ENCODE results near the gene SPATA22.
"Not testable (repeated sequence)": the region's sequence is repeated elsewhere in the genome, so short reads cannot be mapped to it uniquely, and the experiment has no call there.

The SPATA22 gene

GRCh38 chr17:3474212-3474611 lies 2.6 kb upstream of the SPATA22 start:
- DNase-seq (ENCODE audit: low spot score): no peak

DNA sequence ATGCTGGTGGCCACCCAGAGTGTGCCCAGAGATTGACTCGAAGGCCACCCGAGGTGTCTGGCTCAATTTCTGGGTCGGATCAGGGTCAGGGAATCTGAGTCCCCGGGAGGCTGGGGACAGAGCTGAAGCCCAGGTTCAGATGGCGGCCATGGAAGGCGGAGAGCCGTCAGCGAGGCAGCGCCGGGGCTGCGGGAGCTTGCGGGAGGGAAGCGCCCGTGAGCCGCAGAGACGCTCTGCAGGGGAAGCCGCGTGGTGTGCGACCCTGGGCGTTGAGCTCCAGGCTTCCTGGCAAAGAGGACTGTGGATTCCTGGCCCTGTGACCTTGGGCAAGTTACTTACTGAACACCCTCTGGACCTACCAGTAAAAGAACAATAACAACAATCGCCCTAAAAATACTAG lies 518 bp upstream of the SPATA22 start:
- no peak for DNase-seq (ENCODE audit: low spot score)

DNA sequence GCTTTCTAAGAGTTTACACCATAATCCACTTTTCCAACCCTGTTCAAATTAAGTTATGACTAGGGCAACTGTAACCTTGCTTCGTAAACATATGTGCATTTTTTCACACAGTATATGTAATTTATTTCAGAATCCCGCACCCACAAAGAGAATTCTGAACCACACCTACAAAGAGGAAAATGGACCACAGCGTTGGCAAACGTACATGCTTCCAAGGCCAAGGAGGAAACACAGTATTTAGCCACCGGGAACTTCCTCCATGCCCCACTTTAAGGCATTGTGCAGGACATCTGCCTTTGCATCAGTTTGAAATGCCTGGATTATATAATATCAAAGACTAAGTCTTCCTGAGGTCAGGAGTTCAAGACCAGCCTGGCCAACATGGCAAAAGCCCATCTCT lies 2.1 kb downstream of the SPATA22 start:
- no peak for DNase-seq (ENCODE audit: low spot score)

DNA sequence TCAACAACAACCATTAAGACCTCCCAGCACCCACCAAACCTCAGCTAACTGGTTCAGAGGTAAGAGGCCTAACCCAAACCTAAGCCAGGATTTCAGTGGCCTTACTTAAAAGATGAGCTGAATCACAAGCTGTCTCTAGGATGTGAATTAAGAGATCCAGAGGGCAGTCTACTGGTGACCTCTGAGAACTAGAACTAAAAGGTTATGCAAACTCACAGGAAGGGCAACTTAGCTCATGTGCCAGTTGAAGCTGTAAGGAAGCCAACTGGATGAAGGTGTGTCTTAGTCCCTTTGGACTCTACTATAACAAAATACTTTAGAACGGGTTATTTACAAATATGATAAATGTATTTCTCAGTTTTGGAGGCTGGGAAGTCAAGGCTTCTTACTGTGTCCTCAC lies 5.3 kb downstream of the SPATA22 start:
- not testable (repeated sequence) for DNase-seq (ENCODE audit: low spot score)

DNA sequence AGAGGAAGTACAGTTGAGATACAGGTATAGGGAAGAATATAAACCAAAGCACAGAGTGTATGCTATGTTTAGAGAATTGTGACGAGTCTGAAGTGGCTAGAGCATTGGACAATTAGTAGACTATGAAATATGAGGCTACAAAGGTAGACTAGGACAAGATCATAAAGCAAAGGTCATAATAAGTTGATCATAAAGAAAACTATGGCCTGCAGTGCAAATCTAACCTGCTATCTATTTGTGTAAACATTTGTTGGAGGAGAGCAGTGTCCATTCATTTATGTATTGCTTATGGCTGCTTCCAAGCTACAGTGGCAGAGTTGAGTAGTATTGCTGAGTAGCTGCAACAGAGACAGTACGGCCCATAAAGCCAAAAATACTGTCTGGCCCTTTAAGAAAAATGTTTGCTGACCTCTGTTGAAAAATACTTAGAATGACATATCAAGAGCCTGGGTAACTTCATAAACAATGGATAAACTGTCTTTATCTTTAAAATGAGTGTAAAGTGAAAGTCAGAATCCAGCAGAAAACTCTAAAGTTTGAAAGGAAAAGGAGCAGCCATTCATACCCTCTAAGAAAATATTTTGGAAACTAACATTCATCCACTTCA lies 23.5 kb downstream of the SPATA22 start:
- DNase-seq (ENCODE audit: low spot score): no peak

- DNase-seq (ENCODE audit: low spot score): peak; percentile 50
Observed at GRCh38 chr17:3447625-3448024, 24.0 kb downstream of the SPATA22 start.

DNA sequence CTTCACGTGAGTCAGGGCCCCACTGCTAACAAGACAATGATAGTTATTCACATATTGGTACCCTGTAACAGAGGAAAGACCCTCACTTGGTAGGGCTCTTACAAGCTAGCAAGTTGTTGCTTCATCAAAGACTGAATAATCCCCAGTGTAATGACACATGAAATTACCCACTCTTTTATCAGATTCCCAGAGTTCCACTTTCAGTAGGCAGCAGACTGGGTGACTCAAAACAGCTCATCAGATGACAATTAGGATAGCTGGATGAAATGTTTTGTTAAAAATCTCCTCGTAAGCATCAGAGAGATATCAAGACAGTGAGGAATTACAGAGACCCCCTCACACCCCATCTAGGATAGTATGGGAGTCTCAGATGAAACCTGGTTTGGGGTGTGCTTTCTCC lies 31.2 kb downstream of the SPATA22 start:
- no peak for DNase-seq (ENCODE audit: low spot score)

- DNase-seq (ENCODE audit: low spot score): no peak
Observed at GRCh38 chr17:3438368-3438767, 33.3 kb downstream of the SPATA22 start.

DNA sequence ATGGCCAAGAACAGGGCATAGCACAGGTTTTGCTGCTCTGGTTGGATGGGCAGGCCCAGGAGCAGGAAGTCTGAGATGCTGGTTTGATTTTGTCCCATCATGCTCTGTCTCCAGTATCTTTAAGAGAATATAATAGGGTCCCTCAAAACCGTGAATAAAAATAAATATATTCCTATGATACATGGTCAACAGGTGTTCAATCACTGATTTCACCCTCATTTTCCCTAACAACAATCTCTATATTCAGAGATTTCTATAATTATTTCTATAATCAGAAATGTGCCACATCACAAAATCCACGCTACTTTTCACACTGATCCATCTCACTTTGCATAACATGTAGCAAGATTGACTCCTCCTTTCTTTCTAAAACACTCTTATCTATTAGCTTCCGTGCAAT lies 37.9 kb downstream of the SPATA22 start, which contains the start of gene OR1E2:
OR1E2 (minus strand) TSS at position 101 of the 400 bp plus-strand sequence; CDS start at position 101, 0 bp downstream.
- no peak for DNase-seq (ENCODE audit: low spot score)

DNA sequence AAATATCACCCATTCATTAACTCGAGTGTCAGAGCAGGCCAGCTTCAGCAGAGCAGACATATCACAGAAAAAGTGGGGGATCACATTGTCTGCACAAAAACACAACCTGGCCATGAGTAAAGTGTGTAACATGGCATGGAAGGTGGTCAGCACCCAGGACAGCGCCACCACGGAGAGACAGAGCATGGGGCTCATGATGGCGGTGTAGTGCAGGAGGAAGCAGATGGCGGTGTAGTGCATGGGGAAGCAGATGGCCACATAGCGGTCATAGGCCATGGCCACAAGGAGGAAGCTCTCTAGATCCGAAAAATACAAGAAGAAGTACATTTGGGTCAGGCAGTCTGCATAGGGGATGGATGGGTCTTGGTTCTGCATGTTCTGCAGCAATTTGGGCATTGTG lies 38.4 kb downstream of the SPATA22 start:
- peak; percentile 2 for DNase-seq (ENCODE audit: low spot score)

DNA sequence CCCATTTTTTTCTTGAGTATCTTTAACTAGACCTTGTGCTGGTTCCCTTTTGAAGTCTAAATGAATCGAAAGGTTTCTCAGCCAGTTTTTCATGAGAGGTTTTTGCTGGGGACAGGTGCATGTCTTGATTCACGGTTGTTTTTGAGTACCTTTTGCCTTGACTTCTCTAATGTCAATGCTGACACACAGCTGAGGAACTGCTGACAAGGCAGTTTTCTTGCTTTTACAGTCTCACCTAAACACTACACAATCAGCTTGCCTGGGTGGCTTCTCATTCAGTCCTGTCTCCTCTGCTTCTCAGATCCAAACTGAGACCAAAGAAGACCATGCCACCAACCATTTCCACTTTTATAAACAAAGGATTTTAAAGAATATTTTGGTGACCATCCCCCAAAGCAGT lies 53.4 kb downstream of the SPATA22 start:
- DNase-seq (ENCODE audit: low spot score): no peak

DNA sequence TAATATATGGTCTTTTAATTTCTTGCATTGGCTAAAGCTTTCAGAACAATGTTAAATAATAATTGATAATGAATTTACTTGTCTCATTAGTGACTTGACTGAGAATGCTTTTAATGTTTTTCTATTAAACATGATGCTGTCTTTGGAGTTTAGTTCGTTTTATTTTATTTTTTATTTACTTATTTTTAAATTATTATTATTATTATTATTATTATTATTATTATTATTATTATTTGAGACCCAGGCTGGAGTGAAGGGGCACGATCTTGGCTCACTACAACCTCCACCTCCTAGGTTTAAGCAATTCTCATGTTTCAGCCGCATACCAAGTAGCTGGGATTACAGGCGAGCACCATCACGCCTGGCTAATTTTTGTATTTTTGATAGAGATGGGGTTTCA lies 56.0 kb downstream of the SPATA22 start:
- no peak for DNase-seq (ENCODE audit: low spot score)

DNA sequence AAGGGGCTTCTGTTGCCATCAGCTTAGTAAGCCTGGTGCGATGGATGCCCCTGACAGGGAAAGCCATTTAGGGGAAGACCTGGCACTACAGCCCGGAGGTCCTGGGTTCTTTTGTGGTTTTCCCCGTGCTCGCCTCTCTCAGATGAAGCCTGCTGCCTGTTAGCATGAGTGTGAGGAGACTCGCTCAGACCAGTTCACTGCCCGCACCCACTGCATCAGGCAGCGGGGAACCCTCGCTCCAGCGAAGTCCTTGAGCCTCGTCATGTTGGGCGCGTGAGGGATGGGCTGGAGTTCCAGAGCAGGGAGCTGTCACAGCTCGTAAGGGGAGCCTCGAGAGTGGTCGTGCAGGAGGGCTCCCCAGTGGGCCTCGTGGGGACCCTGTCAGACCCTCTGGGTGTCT lies 59.4 kb downstream of the SPATA22 start:
- not testable (repeated sequence) for DNase-seq (ENCODE audit: low spot score)

DNA sequence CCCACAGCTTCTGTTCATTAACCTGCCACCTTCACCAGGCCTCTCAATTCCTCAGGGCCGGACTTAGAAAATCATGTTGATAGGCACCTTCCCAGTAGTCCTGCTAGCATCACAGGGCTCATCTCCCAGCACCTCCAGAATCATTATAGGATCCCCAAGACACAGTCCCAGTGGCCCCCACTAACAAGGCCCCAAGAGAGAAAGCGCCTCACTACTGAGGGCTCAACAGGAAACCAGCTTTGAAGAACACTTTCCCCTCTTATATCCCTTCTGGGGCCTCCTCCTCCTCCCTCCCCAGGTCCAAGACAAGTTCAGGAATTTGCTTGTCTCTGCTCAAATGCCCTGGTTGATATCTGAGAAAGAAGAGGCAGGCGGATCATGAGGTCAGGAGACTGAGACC lies 60.5 kb downstream of the SPATA22 start, which contains the start of gene OR3A3:
OR3A3 (plus strand) TSS at position 301 of the 400 bp plus-strand sequence.
- no peak for DNase-seq (ENCODE audit: low spot score)

- not testable (repeated sequence) for DNase-seq (ENCODE audit: low spot score)
Observed at GRCh38 chr17:3403856-3404255, 67.8 kb downstream of the SPATA22 start.

DNA sequence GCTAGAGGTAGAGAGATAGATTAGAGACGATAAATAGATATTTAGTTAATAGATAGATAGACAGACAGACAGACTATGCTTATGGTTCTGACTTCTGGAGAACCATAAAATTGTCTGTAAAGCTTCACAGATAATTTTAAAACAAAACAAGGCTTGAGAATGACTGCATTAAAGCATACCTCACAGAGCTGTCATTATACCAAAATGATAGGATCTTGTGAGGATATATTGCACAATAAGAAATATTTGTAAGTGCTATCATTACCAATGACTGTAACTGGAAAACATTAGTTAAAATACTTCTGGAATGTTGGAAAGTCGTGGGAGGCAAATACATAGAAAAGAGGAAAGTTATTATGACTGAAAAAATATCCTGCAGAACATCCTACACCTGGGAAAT lies 69.8 kb downstream of the SPATA22 start:
- DNase-seq (ENCODE audit: low spot score): no peak

- DNase-seq (ENCODE audit: low spot score): peak; percentile 0
Observed at GRCh38 chr17:3400055-3400454, 71.6 kb downstream of the SPATA22 start.

DNA sequence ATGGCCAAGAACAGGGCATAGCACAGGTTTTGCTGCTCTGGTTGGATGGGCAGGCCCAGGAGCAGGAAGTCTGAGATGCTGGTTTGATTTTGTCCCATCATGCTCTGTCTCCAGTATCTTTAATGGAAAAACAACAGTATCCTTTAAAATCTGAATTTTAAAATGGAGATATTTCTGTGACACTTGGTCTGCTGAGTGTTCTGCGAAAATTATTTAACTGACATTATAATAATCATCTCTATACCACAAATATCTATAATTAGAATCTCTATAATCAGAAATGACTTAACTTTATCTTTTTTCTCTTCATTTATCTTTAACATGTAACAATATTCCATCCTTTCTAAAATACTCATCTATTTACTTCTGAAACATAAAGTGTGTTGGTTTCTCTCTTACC lies 73.3 kb downstream of the SPATA22 start, which contains the start of gene OR1E1:
OR1E1 (minus strand) TSS at position 101 of the 400 bp plus-strand sequence; CDS start at position 101, 0 bp downstream.
- DNase-seq (ENCODE audit: low spot score): no peak

DNA sequence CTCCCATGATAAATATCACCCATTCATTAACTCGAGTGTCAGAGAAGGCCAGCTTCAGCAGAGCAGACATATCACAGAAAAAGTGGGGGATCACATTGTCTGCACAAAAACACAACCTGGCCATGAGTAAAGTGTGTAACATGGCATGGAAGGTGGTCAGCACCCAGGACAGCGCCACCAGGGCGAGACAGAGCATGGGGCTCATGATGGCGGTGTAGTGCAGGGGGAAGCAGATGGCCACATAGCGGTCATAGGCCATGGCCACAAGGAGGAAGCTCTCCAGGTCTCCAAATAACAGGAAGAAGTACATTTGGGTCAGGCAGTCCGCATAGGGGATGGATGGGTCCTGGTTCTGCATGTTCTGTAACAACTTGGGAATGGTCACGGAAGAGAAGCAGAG lies 73.8 kb downstream of the SPATA22 start:
- not testable (repeated sequence) for DNase-seq (ENCODE audit: low spot score)

Measured in NAMALWA (cell line).